HG03175 (cell line): ENCODE data around the gene THSD4.
"Not testable (repeated sequence)": the region's sequence is repeated elsewhere in the genome, so short reads cannot be mapped to it uniquely, and the experiment has no call there.

Experiments
- ATAC-seq: cut with Tn5 transposase; IDR thresholded peaks from one replicate; pipeline ENCODE4 v1.9.1; 2021; ENCODE audit warnings: mild to moderate bottlenecking, moderate library complexity; ENCODE audit not compliant: unreplicated experiment

Gene THSD4

GRCh38 chr15:71120428-71120944 lies 5.2 kb downstream of the THSD4 start:
- ATAC-seq, result no peak

- ATAC-seq, result no peak
Measured at GRCh38 chr15:71121442-71121841, 6.2 kb downstream of the THSD4 start.

- ATAC-seq, result no peak
Measured at GRCh38 chr15:71124937-71125790, 9.9 kb downstream of the THSD4 start.

- ATAC-seq, result no peak
Measured at GRCh38 chr15:71125831-71126450, 10.7 kb downstream of the THSD4 start.

GRCh38 chr15:71127083-71127482 lies 11.8 kb downstream of the THSD4 start:
- no peak for ATAC-seq

GRCh38 chr15:71128159-71128558 lies 12.9 kb downstream of the THSD4 start:
- not testable (repeated sequence) for ATAC-seq

GRCh38 chr15:71128939-71129562 lies 13.8 kb downstream of the THSD4 start:
- ATAC-seq, result no peak

GRCh38 chr15:71129669-71130068 lies 14.4 kb downstream of the THSD4 start:
- ATAC-seq, result no peak

GRCh38 chr15:71131601-71132362 lies 16.5 kb downstream of the THSD4 start:
- ATAC-seq, result no peak

- ATAC-seq, result no peak
Measured at GRCh38 chr15:71133747-71134472, 18.6 kb downstream of the THSD4 start.

GRCh38 chr15:71136159-71136783 lies 21.0 kb downstream of the THSD4 start:
- ATAC-seq, result no peak

- no peak for ATAC-seq
Measured at GRCh38 chr15:71136793-71137518, 21.7 kb downstream of the THSD4 start.

GRCh38 chr15:71138473-71138872 lies 23.2 kb downstream of the THSD4 start:
- ATAC-seq, result no peak

- ATAC-seq, result no peak
Measured at GRCh38 chr15:71139241-71139640, 24.0 kb downstream of the THSD4 start.

- ATAC-seq, result no peak
Measured at GRCh38 chr15:71141572-71141971, 26.3 kb downstream of the THSD4 start.

- no peak for ATAC-seq
Measured at GRCh38 chr15:71142780-71143179, 27.5 kb downstream of the THSD4 start.

GRCh38 chr15:71143373-71144310 lies 28.4 kb downstream of the THSD4 start:
- no peak for ATAC-seq

GRCh38 chr15:71145648-71146047 lies 30.4 kb downstream of the THSD4 start:
- no peak for ATAC-seq
